ENCODE data around the gene ACTN1.

DNA sequence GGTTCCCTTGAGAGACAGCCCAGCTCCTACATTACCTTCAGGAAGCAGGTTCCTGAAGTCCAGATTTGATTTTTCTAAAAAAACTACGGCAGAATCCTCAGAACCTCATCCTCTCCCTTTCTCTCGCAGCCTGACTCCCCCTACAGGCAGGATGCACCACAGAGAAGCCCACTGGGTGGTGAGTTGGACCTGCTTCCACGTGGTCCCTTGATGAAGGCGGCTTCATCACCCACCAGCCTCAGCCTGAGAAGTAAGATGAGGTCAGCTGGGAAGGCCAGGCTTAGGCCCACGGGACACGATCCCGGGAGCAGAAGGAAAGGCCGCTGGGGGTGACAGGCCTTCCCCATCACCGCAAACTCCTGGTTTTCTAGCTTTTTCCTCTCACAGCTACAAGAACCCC is 83.0 kb downstream of the ACTN1 start:
- TF ChIP-seq POLR2AphosphoS5 (IDR thresholded peaks at IDR 0.05; ENCODE audit: low read depth, low read length) (no peak), TAF1 (IDR thresholded peaks at IDR 0.05; ENCODE audit: low read depth, low read length) (no peak), POLR2A (IDR thresholded peaks at IDR 0.05; ENCODE audit: low read depth, low read length) (no peak)
